HUES64 (cell line): ENCODE measurements around the gene NEURL4.

Experiments used
- H3K27ac ChIP-seq: 2 replicates; pipeline ENCODE4 v1.7.0; 2013; ENCODE audit warnings: low read depth, low read length, inconsistent platforms
- H3K27me3 ChIP-seq: 2 replicates; pipeline ENCODE4 v1.6.1; 2013; ENCODE audit warnings: mild to moderate bottlenecking, low read length; ENCODE audit not compliant: insufficient read depth
- H3K36me3 ChIP-seq: 2 replicates; pipeline ENCODE4 v1.6.1; 2013; ENCODE audit warnings: mild to moderate bottlenecking, low read length; ENCODE audit not compliant: insufficient read depth
- H3K4me1 ChIP-seq: 2 replicates; pipeline ENCODE4 v1.6.1; 2013; ENCODE audit warnings: mild to moderate bottlenecking, low read length, moderate library complexity; ENCODE audit not compliant: insufficient read depth
- H3K4me3 ChIP-seq: 2 replicates; pipeline ENCODE4 v1.5.1; 2013; ENCODE audit warnings: mild to moderate bottlenecking, low read length, moderate library complexity
- H3K9ac ChIP-seq: 2 replicates; pipeline ENCODE4 v1.6.1; 2013; ENCODE audit warnings: mild to moderate bottlenecking, low read depth, low read length
- H3K9me3 ChIP-seq: 2 replicates; pipeline ENCODE4 v1.6.1; 2013; ENCODE audit warnings: low read depth, low read length; ENCODE audit not compliant: insufficient read depth
- WGBS: fragments of 150-250, 120-280 bp; methylation state at CpG from one replicate; pipeline ENCODE4 v1.1.7; 2013; ENCODE audit warnings: missing lambda C conversion rate; 5-methylcytosine and 5-hydroxymethylcytosine counted together

Gene NEURL4

DNA sequence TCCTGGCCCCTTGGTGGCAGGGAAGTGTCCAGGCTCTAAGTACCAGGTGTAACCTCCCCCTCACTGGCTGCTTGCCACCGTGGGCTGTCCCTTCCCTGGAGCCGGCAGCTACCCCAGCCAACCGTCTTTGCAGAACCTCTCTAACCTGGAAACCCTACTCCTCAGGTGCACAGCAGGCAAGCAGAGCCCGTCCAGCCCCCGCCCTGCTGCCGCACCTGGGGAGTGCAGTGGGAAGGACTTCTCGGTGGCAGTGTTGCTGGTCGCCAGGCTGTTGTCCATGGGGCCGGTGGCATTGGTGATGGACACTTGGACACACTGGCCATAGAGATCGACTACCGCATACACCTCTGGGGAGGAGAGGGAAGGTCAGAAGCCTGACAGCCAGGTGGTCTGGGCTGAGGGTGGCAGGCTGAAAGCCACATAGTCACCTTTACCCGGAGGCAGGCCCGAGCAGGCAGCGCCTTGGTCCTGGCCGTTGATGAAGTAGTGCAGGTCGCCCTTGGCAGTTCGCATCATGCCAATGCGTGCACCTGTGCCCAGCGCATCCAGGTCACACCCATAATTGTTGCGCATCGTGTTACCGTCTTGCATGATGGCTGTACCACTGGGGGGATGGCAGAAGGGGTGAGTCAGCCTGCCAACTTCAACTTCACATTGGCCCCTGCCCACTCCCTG, 6.5 kb downstream of the NEURL4 start:
- Histone ChIP-seq H3K9me3 (no peaks in the 10 kb centered on the region), H3K4me1 (no peaks in the 10 kb centered on the region), H3K27ac (no peak overlapping the region), H3K4me3 (no peak overlapping the region), H3K9ac (no peak overlapping the region), H3K36me3 (peaks cover 83% of the 10 kb centered on the region), H3K27me3 (no peaks in the 10 kb centered on the region)
- 96% methylated on average over 22 of the region's 22 CpGs for WGBS

DNA sequence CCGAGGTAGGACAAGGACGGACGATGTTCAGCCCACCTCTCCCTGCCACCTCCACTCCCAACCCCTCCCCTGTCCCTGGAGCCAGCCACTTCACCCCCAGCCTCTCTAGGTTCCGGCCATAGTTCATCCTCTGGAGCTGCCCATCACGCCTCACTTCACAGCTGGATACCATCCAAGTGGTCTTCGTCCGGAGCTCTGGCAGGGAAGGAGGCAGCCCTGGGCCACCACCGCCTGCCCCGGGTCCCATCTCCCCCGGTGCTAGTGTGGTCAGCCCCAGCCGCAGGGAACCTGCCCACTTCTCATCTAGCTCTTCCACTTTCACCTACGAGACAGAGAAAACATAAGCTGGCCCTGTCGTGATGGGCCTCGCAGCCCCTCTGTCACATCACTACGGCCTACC, 7.7 kb downstream of the NEURL4 start:
- Histone ChIP-seq H3K27ac (no peak overlapping the region), H3K4me1 (no peaks in the 10 kb centered on the region), H3K27me3 (no peaks in the 10 kb centered on the region), H3K9ac (no peak overlapping the region), H3K9me3 (no peaks in the 10 kb centered on the region), H3K36me3 (peaks cover 86% of the 10 kb centered on the region), H3K4me3 (no peak overlapping the region)
- WGBS: 93% methylated on average over 15 of the region's 15 CpGs

DNA sequence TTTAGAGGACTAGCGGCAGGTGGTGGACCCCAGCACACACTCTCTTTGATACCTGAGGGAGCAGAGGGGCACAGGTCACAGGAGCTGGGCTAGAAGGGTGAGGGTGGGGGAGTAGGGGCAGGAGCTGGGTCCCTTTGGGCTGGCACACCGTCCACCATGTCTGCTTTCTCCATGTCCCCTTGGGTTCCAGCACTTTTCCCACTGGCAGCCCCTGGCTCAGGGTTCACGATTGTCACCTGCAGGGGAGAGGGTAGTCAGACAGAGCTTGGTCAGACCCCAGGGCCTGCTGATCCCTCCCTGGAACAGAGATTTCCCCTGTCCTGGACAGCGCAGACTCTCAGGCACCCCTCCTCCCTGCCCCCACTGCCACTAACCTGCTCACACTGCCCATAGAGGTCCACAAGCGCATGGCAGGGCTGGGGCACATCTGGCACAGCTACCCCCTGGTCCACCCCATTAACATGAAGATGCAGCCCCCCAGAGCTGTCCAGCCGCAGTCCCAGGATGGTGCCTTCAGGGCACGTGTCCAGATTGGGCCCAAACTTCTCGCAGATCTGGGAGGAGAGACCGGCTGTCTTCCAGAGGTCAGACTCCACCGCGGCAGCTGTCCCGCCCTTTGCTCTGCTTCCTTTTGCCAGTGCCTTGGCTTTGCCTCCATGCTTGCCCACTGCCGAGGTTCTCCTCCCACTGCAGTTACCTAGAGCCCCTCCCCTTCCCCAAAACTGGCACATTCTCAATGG, 10.8 kb downstream of the NEURL4 start:
- H3K9ac ChIP-seq: no peak overlapping the region
- H3K9me3 ChIP-seq: no peaks in the 10 kb centered on the region
- H3K27ac ChIP-seq: no peak overlapping the region
- no peaks in the 10 kb centered on the region for H3K27me3 ChIP-seq
- H3K4me1 ChIP-seq: 0 out of 2 replicates have a peak, but pooled peaks cover 4% of the 10 kb centered on the region
- peaks cover 72% of the 10 kb centered on the region for H3K36me3 ChIP-seq
- WGBS: 96% methylated on average over 13 of the region's 13 CpGs
- H3K4me3 ChIP-seq: no peak overlapping the region

DNA sequence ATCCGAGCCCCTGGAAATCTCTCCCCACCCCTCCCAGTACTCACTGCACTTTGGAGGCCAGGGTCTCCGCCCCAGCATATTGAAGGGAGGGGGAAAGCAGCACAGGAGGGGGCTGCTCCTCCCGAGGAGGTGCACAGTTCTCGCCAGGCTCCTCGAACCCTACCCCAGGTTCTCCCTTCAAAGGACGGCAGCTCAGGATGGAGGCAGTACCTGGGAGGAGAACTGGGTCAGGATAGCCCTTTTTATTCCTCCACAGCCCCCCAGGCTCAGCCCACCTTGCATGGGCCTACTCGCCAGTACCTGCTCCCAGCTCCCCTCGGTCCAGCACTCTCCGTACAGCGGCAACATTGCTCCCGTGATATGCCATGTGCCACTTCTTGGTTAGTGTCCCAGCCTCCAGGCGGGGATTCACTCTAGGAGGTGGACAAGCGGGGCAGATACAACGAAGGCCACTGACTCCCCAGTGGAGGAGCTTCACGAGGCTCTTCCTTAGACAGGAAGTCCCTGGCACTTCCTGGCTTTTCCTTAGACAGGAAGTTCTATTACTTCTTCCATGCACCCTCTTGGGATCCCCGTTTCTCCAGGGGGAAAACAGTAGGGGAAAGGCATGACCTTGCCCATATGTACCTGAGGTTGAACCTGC, 11.9 kb downstream of the NEURL4 start:
- no peak overlapping the region for H3K27ac ChIP-seq
- 93% methylated on average over 14 of the region's 16 CpGs for WGBS
- H3K4me1 ChIP-seq: 0 out of 2 replicates have a peak, but pooled peaks cover 4% of the 10 kb centered on the region
- peaks cover 72% of the 10 kb centered on the region for H3K36me3 ChIP-seq
- no peak overlapping the region for H3K9ac ChIP-seq
- no peak overlapping the region for H3K4me3 ChIP-seq
- no peaks in the 10 kb centered on the region for H3K27me3 ChIP-seq
- no peaks in the 10 kb centered on the region for H3K9me3 ChIP-seq

DNA sequence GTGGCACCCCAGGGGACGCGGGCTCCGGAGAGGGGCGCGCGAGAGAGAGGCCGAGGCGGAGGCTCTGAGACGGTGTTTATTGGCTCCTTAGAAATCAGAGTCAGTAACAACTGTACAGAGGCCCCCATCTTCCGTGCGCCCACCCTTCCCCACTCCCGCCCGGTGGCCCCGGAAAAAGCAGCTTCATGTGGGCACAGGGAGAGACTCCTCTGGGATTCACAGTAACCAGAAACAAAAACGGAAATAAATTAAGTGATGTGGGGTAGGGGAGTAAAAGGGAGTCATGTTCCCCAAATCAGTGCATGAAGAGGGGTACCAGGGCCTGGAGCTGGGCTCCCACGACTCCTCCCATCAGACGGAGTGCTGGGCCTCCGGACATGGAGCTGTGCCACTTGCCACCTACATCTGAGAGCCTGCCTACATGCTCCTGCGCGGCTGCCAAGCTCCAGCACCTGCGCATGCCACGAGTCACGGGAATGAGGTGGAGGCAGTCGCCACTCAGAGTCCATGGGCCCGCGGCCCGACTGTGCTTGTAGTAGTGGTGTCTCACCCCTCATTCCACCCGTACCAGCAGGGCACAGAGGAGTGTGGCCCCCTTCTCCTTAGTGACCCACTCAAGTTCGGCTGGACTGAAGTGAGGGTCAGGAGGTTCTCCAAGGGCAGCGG, 13.4 kb downstream of the NEURL4 start:
- Histone ChIP-seq H3K4me1 (0 out of 2 replicates have a peak, but pooled peaks cover 4% of the 10 kb centered on the region), H3K9me3 (no peaks in the 10 kb centered on the region), H3K27ac (peak overlapping the region; percentile 93), H3K9ac (peak overlapping the region; percentile 80), H3K4me3 (peak overlapping the region; percentile 82), H3K27me3 (no peaks in the 10 kb centered on the region), H3K36me3 (peaks cover 69% of the 10 kb centered on the region)
- 55% methylated on average over 30 of the region's 30 CpGs for WGBS

DNA sequence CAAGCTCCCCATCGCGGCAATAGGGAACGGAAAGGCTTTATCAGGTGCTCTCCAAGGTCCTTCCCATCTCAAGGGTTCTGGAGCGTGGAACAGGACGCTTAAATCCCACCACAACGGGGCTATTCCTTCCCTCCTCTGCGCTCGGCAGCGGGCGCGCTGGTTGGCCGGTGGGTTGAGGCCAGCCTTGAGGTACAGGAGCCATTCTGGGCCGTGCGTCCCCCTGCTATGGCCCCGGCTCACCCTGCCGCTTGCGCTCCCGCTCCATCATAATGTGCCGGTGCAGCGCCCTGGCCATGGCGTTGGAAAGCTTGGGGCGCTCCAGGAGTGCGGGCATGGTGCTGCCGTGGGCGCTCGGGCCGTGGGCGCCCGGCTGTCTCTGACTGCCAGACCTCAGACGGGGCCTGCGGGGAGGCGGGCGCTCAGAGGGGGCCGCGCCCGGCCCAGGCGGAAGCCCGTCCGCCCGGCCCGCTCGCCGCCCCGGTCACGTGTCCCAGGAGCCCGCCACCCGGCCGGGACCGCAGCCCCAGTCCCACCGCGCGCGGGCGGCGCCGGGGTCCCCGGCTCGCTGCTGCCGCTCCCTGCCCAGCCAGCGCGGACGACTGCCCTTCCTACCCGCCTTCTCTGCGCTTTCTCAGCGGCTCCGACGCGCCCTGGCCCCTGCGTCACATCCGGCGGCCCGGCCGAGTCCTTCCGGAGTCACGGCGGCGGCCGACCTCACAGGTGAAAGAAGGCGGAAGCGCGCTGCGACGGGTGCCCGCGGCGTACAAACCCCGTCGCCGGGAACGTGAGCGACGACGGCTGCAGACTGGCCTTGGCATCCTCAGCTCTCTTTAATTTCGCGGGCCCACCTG, 14.2 kb downstream of the NEURL4 start, which contains the start of gene GPS2:
TSS of gene GPS2 (minus strand) at position 642 of the 851 bp plus-strand sequence. CDS start at position 334, 308 bp downstream.
- H3K27ac ChIP-seq: peak within 1 kb of the TSS; percentile 93
- H3K9me3 ChIP-seq: no peaks in the 10 kb centered on the region
- peaks cover 69% of the 10 kb centered on the region for H3K36me3 ChIP-seq
- H3K4me1 ChIP-seq: 0 out of 2 replicates have a peak, but pooled peaks cover 4% of the 10 kb centered on the region
- no peaks in the 10 kb centered on the region for H3K27me3 ChIP-seq
- WGBS: under 1% methylated on average over 95 of the region's 95 CpGs
- H3K9ac ChIP-seq: peak within 1 kb of the TSS; percentile 80
- peak within 1 kb of the TSS; percentile 82 for H3K4me3 ChIP-seq

DNA sequence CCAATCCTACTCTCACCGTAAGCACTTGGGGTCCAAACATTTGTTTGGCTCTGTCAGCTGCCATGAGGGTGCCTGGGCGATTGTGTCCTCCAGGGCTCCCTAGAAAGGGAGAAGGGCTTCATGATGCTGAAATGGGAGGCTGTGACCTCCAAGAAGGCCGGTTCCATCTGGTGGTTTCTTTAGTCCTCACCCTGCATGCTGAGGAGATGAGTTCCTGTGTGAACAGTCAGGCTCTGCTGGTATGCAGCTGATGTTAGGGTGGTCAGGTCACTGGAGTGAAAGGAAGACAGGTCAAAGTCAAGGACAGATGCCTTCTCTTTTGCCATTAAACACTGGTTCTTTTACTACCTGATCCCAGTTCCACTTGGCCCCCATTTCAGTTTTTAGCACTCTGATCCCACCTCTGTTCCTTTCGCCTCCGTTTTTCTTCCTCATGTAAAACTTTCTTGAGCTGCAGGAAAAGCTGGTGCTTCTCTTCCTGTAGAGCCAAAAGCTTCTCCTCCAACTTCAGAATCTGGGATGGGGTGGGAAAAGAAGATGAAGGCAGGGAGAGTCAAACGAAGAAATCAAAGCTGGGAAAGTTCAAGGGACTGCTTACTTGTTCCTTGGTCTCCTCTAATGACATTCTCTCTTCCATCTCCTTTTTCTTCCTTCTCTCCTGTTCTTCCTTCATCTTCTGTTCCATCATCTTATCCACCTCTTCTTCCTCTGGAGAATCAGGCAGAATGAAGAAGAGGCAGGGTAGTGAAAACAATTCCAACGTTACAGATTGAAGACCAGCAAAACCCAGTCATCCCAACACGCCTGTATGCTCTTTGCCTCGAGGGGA, 15.0 kb downstream of the NEURL4 start:
- Histone ChIP-seq H3K9me3 (no peaks in the 10 kb centered on the region), H3K36me3 (peaks cover 76% of the 10 kb centered on the region), H3K4me3 (peak overlapping the region; percentile 82), H3K27me3 (no peaks in the 10 kb centered on the region), H3K27ac (peak overlapping the region; percentile 93; the same call in 1 of the 2 replicates), H3K9ac (peak overlapping the region; percentile 80), H3K4me1 (0 out of 2 replicates have a peak, but pooled peaks cover 4% of the 10 kb centered on the region)
- 54% methylated on average over 8 of the region's 9 CpGs for WGBS

DNA sequence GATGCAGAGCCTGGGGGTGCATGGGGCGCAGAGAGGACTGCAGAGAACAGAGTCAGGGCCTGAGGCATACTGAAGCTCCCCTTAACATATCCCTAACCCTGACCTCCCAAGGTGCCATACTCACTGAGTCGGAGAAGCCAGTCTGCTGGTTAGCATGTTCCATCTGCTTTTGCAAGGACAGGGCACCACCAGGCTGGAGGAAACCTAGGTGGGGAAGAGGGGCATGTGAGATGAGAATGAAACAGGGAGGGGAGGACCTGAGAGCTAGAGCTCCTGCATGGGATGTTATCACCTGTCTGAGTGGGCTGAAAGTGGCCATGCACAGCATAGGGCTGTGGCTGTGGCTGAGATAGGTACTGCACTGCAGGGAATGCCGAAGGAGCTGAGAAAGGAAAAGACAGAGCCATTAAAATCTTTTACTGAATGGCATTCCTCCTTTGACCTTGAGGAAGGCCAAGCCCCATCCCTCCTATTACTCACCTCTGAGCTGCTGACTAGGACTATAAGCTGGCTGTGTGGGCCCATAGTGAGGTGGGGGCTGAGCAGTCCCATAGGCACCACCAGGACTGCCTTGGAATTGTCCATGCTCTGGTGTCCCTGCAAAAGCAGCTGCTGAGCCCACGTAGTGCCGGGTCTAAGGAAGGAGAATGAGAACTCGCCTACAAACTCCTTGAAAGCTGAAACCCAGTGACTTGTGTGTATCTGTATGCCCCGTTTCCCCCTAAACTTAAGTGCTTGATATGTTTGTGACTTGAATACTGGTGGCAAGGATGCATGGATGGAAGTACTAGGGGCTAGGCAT, 15.8 kb downstream of the NEURL4 start:
- Histone ChIP-seq H3K9ac (no peak overlapping the region), H3K9me3 (no peaks in the 10 kb centered on the region), H3K4me1 (0 out of 2 replicates have a peak, but pooled peaks cover 4% of the 10 kb centered on the region), H3K36me3 (peaks cover 69% of the 10 kb centered on the region), H3K27ac (peak overlapping the region; percentile 58; the same call in 1 of the 2 replicates), H3K4me3 (0 out of 2 replicates have a peak overlapping the region, but pooled peaks have one; percentile 82), H3K27me3 (no peaks in the 10 kb centered on the region)
- WGBS: 91% methylated on average over 7 of the region's 7 CpGs

DNA sequence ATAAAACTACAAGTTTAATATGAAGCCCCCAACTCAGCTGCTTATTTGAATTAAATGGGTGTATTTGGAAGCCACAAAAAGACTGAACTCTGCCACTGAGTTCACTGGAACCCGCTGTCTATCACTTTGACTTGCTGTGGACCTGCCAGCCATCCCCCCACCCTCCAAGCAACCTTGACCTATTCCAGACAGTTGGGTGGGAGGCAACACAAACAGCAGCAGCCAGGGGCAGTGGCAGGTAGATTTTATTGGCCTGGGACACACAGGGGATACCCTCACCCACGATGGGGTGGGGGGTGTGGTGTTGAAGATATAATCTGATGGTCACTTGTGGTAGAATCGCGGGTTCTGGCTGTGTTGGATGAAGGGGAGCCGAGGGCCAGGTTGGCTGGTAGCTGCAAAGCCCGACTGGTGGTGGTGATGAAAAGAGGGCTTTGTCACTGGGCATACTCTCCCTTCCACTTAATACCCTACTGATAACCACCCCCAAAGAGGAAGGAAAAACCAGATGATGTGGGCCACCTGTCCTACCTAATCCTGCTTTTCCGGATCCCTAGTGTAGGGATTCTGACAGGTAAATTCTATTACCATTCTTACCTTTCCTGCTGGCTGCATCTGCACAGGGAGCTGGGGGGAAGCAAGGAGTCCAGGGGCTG, 16.6 kb downstream of the NEURL4 start:
- Histone ChIP-seq H3K27ac (no peak overlapping the region), H3K4me1 (0 out of 2 replicates have a peak, but pooled peaks cover 4% of the 10 kb centered on the region), H3K27me3 (no peaks in the 10 kb centered on the region), H3K36me3 (peaks cover 61% of the 10 kb centered on the region), H3K9me3 (no peaks in the 10 kb centered on the region), H3K9ac (no peak overlapping the region), H3K4me3 (no peak overlapping the region)
- WGBS: 88% methylated on average over 6 of the region's 7 CpGs
